HG02970 (cell line): Measurements from ENCODE around the gene YY2.
"Not testable (repeated sequence)": the region's sequence is repeated elsewhere in the genome, so short reads cannot be mapped to it uniquely, and the experiment has no call there.

Experiments used
- ATAC-seq: cut with Tn5 transposase; IDR thresholded peaks from one replicate; pipeline ENCODE4 v1.9.1; 2021; ENCODE audit warnings: mild to moderate bottlenecking, moderate library complexity, moderate number of reproducible peaks; ENCODE audit not compliant: unreplicated experiment, low FRiP score

The YY2 gene

DNA sequence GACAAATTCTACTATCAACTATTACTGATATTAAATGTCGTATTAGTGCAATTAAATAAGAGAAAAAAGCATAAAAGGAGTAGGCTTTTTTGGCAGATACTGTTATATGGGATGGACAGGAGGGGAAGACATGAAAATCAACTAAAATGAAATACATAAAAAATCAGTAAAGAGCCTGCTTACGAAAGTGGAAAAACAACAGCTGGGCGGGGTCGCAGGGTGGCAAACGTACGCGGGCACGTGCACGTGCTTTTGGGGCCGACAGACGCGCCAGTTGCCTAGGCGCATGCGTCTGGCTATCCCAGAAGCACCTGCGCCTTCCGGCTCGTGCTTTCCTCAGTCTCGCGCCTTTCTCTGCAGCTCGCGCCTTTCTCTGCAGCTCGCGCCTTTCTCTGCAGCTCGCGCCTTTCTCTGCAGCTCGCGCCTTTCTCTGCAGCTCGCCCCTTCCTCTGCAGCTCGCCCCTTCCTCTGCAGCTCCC, at the start of gene YY2:
TSS of gene YY2 (plus strand) at position 51 of the 479 bp plus-strand sequence. CDS start 498 bp downstream, outside the sequence.
- ATAC-seq: no peak

DNA sequence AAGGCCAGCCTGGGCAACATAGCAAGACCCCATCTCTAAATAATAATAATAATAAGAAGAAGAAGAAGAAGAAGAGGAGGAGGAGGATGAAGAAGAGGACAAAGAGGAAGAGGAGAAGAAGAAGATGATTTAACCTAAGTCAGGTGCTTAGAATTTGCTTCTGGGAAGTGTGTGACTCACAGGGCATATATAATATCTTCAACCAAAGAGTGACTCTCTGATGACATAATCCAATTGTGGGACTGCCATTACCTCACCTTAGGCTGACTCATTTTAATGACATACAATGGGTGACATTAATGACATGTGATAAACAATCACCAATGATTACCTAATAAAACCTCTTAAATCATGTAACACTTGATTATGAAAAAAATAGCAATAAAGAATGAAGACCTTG, 49.1 kb upstream of the YY2 start:
- no peak for ATAC-seq

DNA sequence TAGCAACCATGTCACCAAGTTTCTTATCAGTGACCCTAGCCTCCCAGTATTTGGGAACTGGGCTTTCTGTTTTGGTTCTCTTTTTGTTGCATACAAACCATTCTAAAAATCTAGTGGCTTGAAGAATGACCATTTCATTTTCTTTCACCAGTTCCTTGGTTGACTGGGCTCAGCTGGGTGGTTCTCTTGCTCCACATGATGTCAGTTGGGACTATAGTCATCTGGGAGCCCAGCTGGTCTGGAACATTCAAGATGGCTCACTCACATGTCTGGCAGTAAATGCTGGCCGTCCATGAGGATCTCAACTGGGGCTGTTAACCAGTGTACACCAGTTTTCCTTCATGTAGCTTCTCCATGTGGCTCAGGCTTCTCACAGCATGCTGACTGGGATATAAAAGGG, 44.0 kb upstream of the YY2 start:
- ATAC-seq: no peak

DNA sequence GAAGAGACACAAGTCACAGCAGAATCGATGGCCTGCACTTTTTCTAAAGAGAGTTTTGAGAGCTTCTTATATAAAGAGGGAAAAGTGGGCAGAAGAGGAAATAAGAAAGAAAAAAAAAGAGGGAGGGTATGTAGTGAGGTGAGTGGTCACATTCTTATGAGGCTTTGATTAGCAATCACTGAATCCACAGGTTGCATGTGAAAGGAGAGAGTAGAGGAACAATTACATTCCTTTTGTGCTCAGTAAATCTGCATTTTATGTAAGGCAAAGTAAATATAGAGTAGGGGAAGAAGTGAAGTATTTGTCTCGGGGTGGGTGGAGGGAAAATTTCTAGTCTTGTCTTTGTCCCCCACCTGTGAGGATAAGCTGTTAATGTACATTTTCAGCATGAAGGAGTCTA, 43.2 kb upstream of the YY2 start:
- ATAC-seq: no peak

DNA sequence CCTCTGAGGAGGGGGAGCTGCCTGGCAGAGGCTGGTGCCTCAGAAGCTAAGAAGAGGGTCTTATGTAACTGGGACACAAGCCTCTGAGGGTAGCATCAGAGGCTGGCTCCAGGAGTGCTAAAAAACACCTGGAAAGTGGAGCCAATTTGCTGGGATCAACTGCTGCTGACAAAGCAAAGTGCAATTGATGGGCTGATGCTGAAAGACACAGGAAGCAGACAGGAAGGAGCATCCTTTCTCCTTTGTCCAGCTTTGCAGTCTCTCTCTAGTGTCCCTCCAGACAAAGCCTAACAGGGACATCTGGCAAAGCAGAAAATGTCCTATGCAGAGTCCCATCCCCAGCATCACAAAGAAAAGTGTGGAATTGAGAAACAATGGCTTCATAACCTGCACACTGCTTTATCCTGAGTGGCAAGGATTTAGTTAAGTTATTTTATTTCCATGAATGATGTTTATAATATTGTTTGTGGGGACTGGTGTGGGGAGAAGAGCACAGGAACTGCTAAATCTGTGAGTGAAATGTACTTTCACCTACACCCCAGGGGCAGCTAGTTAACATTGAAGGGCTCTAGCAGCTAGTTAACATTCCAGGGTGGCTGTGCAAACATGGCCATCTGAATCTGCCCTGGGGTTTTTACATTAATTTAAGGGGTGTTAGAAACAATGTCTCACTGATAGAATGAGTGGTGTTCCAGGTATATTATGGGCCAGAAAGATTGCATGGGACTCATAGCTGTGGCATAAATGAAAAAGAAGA, 42.0 kb upstream of the YY2 start:
- ATAC-seq: no peak

DNA sequence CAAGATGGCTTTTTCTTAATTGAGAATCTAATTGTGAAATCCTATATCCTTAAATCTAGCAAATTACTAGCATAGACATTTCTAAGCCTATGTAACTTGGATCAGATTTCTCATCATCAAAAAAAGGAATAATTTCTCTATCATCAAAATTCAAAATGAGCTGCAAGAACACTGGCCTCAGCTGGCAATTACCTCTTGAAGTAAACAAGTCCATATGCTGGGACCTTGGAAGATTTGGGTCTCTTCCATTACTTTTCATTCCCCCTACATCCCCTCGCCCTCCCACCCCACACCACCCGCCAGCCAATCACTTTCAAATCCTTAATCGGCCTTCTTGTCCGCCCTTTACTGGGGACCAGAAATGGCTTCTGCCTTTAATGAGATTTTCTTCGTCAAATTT, 39.7 kb upstream of the YY2 start:
- no peak for ATAC-seq

DNA sequence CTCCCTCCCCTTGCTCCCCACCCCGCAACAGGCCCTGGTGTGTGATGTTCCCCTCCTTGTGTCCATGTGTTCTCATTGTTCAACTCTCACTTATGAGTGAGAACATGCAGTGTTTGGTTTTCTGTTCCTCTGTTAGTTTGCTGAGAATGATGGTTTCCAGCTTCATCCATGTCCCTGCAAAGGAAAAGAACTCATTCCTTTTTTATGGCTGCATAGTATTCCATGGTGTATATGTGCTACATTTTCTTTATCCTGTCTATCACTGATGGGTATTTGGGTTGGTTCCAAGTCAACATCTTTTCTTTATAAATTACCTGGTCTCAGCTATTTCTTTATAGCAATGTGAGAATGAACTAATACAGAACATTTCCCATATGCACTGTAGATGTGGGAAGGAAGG, 35.6 kb upstream of the YY2 start:
- not testable (repeated sequence) for ATAC-seq

DNA sequence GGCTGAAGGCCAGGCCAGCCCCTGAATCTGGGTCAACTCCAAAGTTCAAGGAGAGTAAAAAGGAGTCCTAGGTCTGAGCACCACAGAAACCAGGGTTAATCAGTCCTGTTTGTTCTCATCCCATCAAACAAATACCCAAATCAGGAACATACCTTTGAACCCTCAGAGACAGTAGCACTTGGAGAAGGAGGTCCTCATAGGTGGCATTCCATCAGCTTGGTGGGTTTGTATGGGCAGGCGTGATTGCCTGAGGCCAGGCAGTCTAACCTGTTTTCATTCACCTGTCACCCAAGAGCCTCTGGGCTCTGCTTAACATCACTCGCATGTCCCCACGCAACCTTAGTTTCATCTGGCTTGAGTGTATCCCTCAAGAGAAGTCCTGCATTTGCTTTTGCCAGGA, 33.9 kb upstream of the YY2 start:
- ATAC-seq: no peak

DNA sequence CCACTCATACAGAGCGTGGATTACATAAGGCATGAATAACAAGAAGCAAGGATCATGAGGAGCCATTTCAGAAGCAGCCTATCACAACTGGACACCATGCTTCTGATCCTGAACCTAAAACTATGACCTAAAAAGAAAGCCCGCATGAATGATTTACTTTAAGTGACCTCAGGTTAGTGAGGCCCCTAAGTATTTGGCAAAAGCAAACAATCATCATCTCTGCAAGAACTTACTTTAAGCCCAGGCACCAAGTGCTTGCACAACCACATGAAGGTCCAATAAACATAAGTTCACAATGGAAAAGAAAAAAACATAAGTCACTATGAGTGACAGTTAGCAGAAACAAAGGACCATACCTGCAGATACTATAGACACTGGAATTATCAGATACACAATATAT, 24.3 kb upstream of the YY2 start:
- ATAC-seq: no peak

DNA sequence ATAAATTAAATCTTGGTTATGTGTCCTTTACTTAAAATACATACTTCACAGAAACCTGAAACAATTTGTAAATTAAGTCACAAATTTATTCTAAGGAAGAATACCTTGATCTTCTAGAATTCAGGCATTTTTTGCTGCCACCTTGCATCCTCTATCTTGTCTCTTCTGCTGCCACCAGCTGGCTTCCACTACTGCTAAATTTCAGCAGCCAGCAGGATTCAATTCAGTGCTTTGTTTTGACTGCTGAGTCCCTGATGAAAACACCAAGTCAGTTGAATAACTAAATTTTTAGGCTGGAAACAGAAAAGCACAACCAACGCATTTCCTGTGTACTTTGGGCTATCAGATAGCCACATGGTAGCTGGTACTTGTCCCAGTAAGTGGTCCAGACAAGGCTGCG, 18.7 kb upstream of the YY2 start:
- no peak for ATAC-seq

DNA sequence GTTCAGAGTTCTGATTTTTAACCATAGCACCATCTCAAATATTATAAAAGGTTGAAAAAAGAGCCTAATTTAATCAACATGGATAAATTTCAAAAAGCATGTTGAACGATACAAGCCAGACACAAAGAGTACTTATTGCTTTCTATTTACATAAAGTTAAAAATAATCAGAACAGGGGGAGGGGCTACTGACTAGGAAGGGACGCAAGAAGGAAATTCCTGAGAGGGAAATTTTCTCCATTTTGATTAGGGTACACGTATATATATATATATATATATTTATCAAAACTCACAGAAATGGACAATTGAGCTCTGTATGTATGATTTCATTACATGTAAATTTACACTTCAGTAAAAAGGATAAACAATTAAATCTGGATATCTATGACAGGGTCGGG, 16.9 kb upstream of the YY2 start:
- no peak for ATAC-seq

DNA sequence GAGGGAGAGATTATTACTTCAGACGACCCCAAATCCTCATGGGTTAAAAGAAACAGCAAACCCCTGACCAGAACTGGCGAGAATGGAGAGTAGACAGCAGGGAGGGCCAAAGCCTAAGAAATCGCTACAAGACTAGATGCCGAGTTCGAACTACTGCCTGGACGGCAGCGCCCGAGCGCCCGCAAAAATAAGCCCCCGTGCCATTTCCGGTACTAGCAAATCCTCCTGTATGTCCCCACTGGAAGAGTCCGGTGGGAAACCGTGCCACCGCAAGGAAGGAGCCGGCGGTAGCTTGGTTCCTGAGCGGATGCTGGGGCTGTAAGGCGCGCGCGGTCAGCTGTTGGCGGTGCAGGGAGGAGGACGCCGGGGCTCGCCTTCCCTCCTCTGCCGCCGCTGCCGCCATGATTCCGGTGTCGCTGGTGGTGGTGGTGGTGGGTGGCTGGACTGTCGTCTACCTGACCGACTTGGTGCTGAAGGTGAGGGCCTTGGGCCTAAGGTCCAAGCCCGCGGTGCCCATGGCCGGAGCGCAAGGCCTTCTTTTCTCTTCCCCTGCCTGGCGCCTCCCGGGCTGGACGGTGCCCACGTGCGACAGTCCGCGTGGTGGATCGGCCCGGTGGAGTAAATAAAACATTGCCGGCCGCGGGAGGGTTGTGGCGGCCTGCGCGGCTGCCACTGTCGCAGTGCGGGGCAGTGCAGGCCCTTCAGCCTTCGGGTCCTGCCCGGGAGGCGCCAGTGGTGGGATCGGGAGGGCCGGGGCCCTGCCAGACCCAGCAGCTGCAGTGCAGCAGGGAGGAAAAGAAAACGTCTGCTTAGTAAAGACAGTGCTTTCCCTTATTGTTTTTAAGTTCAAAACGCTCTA, 16.2 kb upstream of the YY2 start, which contains the start of gene MBTPS2:
TSS of gene MBTPS2 (plus strand) at position 284 of the 859 bp plus-strand sequence. CDS start at position 402, 118 bp downstream.
- peak; percentile 70 for ATAC-seq

DNA sequence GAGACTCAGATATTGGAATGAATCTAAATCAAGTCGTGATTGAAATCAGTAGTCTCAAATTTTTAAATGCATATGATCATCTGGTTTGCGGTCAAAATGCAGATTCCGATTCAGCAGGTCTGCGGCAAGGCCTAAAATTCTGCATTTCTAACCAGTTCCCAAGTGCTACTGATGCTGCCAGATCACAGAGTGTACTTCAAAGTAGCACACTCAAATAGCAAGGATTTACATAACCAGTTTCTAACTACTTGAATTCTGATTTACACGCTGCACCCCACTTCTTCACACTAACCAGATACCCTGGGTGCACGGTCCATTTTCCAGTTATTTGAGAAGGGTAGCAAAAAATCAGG, 15.6 kb upstream of the YY2 start:
- no peak for ATAC-seq

DNA sequence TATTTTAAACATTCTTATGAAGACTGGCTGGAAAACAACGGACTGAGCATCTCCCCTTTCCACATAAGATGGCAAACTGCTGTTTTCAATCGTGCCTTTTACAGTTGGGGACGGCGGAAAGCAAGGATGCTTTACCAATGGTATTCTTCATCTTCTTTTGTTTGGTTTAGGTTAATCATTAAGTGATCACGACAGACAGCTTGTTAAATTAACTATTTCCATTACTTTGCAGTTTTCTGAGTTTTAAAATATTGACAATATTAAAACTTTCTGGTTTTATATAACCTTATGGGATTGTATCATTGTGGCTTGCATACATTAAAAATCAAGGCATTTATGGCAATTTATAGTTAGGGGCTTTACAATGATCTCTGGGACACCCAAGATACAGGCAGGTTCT, 12.6 kb upstream of the YY2 start:
- ATAC-seq: no peak

DNA sequence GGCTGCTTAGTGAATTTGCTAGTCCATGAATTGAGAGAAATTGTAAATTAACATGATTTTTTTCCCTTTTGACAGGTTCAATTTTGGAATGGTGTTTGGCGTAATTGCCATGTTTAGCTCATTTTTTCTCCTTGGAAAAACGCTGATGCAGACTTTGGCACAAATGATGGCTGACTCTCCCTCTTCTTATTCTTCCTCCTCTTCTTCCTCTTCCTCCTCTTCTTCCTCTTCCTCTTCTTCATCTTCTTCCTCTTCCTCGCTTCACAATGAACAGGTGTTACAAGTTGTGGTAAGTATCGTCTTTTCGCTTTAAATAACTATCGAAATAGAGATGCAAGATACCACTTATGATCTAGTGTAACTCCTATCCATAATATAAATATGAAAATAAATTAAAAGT, 10.7 kb upstream of the YY2 start:
- ATAC-seq: no peak

DNA sequence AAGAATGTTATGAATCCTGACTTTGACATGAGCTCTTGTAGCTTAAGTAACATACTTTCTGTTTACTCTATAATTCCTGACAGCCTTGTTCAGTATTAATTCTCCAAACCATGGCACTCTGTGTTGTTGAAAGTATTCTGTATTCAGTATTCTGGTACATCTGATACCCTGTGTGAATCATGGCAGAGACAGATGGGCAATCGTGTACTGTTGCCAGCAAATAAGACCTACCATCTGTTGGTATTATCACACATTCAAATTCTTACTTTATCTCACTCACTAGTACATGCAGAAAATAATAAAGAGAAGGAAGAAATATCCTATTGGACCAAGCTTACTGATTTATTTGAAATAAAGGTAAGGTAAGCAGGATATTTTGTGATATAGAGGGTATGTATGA, 8.4 kb upstream of the YY2 start:
- no peak for ATAC-seq

DNA sequence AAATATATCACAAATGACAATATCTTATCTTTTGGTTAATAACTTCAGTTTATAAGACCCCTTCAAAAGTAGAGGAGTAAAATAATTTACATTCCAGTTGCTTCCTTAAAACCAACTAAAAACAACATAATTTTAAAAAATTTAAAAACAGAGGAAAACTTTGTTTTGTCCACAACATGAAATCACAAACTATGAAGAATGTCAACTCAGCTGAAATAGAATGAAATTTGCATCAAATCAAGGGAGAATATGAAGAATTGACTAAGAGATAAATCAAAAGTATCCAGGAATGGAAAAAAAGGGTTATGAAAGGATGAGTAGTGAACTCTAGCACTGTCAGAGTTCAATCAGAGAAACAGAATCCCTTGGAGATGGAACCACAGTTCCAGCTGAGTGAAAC, 2.2 kb upstream of the YY2 start:
- no peak for ATAC-seq

DNA sequence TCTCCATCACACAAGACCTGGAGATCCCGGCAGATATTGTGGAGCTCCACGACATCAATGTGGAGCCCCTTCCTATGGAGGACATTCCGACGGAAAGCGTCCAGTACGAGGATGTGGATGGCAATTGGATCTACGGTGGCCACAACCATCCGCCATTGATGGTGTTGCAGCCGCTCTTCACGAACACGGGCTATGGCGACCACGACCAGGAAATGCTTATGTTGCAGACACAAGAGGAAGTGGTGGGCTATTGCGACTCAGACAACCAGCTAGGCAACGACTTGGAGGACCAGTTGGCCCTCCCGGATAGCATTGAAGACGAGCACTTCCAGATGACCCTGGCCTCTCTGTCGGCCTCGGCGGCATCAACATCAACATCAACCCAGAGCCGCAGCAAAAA, 717 bp downstream of the YY2 start:
- no peak for ATAC-seq

DNA sequence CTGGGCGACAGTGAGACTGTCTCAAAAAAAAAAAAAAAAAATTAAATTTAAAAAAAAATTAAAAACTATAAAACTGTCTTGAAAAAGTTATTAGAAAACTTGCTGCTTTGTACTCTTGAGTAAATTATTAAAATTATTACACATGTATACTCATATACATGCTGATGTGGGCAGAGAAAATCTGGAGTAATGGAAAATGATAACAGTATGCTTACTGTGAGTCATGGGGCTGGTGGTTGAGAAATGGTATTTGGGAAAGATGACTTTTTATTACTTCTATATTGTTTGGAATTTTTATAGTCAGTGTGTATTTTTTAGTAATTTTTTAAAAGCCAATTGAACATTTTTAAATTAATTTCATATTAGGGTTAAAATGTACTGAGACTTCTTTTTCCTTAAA, 7.5 kb downstream of the YY2 start:
- no peak for ATAC-seq

DNA sequence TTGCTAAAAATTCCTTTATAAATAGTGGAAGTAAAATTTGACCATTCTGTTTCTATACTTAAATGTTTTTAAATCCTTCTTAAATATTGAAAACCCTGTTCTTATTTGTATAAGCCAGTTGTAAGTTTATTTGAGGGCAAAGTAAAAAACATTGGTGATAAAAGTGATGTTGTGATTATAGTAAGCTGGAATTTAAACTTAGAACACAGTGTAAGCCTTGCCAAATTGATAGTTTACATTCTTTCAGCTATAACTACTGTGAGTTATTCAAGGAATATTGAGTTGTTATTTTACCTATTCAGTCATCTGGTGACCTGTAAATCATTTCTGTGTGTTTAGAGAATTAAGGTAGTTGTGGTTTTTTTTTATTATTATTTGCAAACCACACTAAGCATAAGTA, 9.6 kb downstream of the YY2 start:
- no peak for ATAC-seq

DNA sequence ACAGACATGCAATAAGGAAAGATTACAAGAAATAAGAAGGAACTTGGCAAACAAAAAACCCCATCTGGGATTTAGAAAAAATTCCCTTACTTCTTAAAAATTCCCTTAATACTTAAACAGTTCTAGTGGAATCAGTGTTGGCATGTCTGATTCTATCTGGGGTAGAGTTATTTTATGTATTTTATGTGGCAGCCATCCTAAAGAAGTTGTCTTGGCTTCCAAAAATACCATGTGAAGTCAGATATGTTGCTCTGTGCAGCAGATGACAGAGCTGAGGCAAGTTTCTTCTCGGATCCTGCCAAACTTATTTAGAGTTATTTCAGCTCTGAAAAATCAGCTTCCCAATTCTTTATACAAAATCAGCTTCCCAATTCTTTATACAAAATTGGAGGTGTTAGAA, 14.7 kb downstream of the YY2 start:
- ATAC-seq: no peak
